ENCODE data around the gene RPF1.

RPF1 gene

GRCh38 chr1:84434081-84434769 is 44.8 kb upstream of the RPF1 start:
- no peak; the same call in 2 of the 3 replicates for ATAC-seq
- no peak for TF ChIP-seq GLIS3 (CRISPR knock-in tag; IDR thresholded peaks at IDR 0.05)
- no peak for TF ChIP-seq ZFP3 (CRISPR knock-in tag; IDR thresholded peaks at IDR 0.05)
- no peak for TF ChIP-seq CSRNP3 (CRISPR knock-in tag; IDR thresholded peaks at IDR 0.05)
- TF ChIP-seq ZNF70 (CRISPR knock-in tag; IDR thresholded peaks at IDR 0.05), result no peak
- no peak for TF ChIP-seq ZNF565 (CRISPR knock-in tag; conservative IDR thresholded peaks at IDR 0.05; ENCODE audit: low read depth)
- TF ChIP-seq, protein P1, sequence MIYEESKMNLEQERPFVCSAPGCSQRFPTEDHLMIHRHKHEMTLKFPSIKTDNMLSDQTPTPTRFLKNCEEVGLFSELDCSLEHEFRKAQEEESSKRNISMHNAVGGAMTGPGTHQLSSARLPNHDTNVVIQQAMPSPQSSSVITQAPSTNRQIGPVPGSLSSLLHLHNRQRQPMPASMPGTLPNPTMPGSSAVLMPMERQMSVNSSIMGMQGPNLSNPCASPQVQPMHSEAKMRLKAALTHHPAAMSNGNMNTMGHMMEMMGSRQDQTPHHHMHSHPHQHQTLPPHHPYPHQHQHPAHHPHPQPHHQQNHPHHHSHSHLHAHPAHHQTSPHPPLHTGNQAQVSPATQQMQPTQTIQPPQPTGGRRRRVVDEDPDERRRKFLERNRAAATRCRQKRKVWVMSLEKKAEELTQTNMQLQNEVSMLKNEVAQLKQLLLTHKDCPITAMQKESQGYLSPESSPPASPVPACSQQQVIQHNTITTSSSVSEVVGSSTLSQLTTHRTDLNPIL (CRISPR knock-in tag; IDR thresholded peaks at IDR 0.05; ENCODE audit: low read depth), result no peak
- no peak for TF ChIP-seq CSDC2 (CRISPR knock-in tag; IDR thresholded peaks at IDR 0.05)
- TF ChIP-seq BACH2 (CRISPR knock-in tag; IDR thresholded peaks at IDR 0.05; ENCODE audit: borderline replicate concordance), result no peak
- no peak for TF ChIP-seq ARNTL (CRISPR knock-in tag; IDR thresholded peaks at IDR 0.05; ENCODE audit: borderline replicate concordance, low read depth)
- no peak for TF ChIP-seq PPARA (CRISPR knock-in tag; IDR thresholded peaks at IDR 0.05; ENCODE audit: borderline replicate concordance)
- TF ChIP-seq ZC3H10 (CRISPR knock-in tag; IDR thresholded peaks at IDR 0.05), result no peak
- TF ChIP-seq, protein P2, sequence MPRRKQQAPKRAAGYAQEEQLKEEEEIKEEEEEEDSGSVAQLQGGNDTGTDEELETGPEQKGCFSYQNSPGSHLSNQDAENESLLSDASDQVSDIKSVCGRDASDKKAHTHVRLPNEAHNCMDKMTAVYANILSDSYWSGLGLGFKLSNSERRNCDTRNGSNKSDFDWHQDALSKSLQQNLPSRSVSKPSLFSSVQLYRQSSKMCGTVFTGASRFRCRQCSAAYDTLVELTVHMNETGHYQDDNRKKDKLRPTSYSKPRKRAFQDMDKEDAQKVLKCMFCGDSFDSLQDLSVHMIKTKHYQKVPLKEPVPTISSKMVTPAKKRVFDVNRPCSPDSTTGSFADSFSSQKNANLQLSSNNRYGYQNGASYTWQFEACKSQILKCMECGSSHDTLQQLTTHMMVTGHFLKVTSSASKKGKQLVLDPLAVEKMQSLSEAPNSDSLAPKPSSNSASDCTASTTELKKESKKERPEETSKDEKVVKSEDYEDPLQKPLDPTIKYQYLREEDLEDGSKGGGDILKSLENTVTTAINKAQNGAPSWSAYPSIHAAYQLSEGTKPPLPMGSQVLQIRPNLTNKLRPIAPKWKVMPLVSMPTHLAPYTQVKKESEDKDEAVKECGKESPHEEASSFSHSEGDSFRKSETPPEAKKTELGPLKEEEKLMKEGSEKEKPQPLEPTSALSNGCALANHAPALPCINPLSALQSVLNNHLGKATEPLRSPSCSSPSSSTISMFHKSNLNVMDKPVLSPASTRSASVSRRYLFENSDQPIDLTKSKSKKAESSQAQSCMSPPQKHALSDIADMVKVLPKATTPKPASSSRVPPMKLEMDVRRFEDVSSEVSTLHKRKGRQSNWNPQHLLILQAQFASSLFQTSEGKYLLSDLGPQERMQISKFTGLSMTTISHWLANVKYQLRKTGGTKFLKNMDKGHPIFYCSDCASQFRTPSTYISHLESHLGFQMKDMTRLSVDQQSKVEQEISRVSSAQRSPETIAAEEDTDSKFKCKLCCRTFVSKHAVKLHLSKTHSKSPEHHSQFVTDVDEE (CRISPR knock-in tag; IDR thresholded peaks at IDR 0.05), result no peak
- no peak for TF ChIP-seq OSR1 (CRISPR knock-in tag; IDR thresholded peaks at IDR 0.05)

DNA sequence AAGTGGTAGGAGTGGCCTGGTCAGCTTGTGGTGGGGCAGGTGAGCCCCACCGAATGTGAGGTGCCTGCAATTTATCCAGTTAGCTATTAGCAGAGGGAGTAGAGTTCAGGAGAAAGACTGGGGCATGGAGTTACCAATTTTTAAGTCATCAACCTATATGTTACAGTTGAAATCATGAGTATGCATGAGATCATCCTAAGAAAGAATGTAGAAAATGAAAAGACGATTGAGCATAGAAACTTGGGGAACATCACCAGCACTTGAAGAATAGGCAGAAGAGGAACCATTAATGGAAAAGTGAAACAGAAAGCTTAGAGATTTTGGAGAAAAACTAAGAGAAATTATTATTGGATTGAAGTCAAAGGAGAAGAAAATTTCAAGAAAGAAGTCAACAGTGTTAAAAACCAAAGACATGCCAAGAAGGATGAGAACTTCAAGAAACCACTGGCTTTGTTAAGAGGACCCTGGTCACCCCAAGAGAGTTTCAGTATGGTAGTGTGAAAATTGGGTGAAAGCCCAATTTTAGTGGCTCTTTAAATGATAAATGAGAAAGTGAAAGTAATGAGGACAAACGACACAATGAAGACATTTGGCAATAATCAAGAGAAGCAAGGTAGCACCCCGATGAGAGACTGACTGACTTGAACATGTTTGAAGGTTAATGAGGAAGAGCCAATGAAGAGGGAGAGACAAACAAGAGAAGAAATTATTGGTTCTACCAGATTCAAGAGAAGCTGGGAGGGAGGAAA is 44.1 kb upstream of the RPF1 start:
- ATAC-seq, result no peak
- TF ChIP-seq PPARA (CRISPR knock-in tag; IDR thresholded peaks at IDR 0.05; ENCODE audit: borderline replicate concordance) (no peak), ZFP30 (CRISPR knock-in tag; IDR thresholded peaks at IDR 0.05) (no peak)
- TF ChIP-seq, protein P1 (CRISPR knock-in tag; IDR thresholded peaks at IDR 0.05; ENCODE audit: low read depth), result no peak

DNA sequence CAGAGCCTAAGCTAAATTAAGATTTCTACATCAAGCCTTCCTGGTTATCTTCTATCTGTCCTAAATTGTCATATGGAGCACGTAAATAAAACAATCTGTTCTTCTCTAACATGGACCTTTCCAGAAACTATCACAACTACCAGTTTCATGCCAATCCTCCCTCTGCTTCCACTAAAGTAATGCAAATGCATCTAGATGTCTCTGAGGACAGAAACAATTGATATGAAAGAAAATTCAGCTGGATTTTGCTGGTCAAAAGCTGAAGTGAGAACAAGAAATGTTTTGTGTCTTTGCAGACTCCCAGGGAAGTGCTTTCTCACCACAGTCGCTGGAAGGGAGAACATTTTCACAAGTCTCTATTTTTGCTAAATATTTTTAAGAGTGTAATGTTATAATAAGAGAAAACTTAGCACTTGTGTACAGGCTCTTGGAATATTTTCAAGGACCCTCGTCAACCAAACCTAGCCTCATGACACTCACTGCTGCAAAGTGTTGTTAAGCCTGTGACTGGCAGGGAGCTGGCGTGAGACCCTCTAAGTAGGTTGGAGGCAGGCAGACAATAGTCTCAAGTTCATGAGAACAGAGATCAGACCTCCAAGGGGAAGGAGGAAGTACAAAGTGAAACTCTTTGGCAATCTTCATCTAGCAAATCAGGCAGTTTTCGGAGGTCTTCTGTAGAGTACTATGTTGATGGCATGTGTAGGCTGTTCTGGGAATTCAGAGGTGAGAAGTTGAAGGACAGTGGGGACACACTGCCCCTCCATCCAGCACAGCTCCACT is 42.0 kb upstream of the RPF1 start:
- TF ChIP-seq ZNF565 (CRISPR knock-in tag; conservative IDR thresholded peaks at IDR 0.05; ENCODE audit: low read depth) (no peak), PATZ1 (CRISPR knock-in tag; IDR thresholded peaks at IDR 0.05; ENCODE audit: borderline replicate concordance) (no peak), CSDC2 (CRISPR knock-in tag; IDR thresholded peaks at IDR 0.05) (no peak), ARNTL (CRISPR knock-in tag; IDR thresholded peaks at IDR 0.05; ENCODE audit: borderline replicate concordance, low read depth) (no peak), CSRNP3 (CRISPR knock-in tag; IDR thresholded peaks at IDR 0.05) (no peak), TCF4 (CRISPR knock-in tag; IDR thresholded peaks at IDR 0.05; ENCODE audit: borderline replicate concordance) (no peak), SNAI2 (CRISPR knock-in tag; IDR thresholded peaks at IDR 0.05) (no peak), OSR1 (CRISPR knock-in tag; IDR thresholded peaks at IDR 0.05) (no peak), RARB (CRISPR knock-in tag; IDR thresholded peaks at IDR 0.05) (no peak), ESRRG (CRISPR knock-in tag; IDR thresholded peaks at IDR 0.05) (no peak), ZFP3 (CRISPR knock-in tag; IDR thresholded peaks at IDR 0.05) (no peak), ZNF70 (CRISPR knock-in tag; IDR thresholded peaks at IDR 0.05) (no peak)
- TF ChIP-seq, protein P1 (CRISPR knock-in tag; IDR thresholded peaks at IDR 0.05; ENCODE audit: low read depth), result no peak
- no peak for ATAC-seq
